ENCODE measurements around the gene TEX47. TPM values are rescaled to one million over a fixed set of nuclear protein-coding genes. Genes with fewer than 3 reads are reported as not detected.

The TEX47 gene
- total and polyA plus RNA-seq, 2 experiments from 2014 or later, result not detected

- ATAC-seq (no peak), DNase-seq (ENCODE audit: low spot score) (no peak)
- H3K27ac Mint-ChIP-seq, result no peak overlapping the region
- no peak overlapping the region for H3K27ac ChIP-seq (ENCODE audit: low read depth)
- no peak overlapping the region for H3K4me3 Mint-ChIP-seq
- no peaks in the 10 kb centered on the region for H3F3A ChIP-seq (replicated peaks; ENCODE audit: low read depth)
- no peak overlapping the region for H3K4me3 ChIP-seq
- peaks cover 8% of the 10 kb centered on the region for H3K4me1 Mint-ChIP-seq
- H3K79me2 ChIP-seq (replicated peaks; ENCODE audit: insufficient read depth), result no peaks in the 10 kb centered on the region
- peaks cover 24% of the 10 kb centered on the region for H3K27me3 Mint-ChIP-seq (ENCODE audit: insufficient read depth, low read depth, poor library complexity)
- no peaks in the 10 kb centered on the region; the same call in 2 of the 3 replicates for H3K9me3 Mint-ChIP-seq
- TF ChIP-seq EZH2 (IDR thresholded peaks at IDR 0.05; ENCODE audit: low read depth, unreplicated experiment) (no peak), ETS1 (IDR thresholded peaks at IDR 0.05) (no peak), JUNB (IDR thresholded peaks at IDR 0.05; ENCODE audit: unreplicated experiment) (no peak), ZNF462 (CRISPR knock-in tag; IDR thresholded peaks at IDR 0.05) (no peak), NANOG (IDR thresholded peaks at IDR 0.05; ENCODE audit: borderline replicate concordance) (no peak), STAT1 (IDR thresholded peaks at IDR 0.05; ENCODE audit: unreplicated experiment) (no peak), POLR2AphosphoS5 (IDR thresholded peaks at IDR 0.05; ENCODE audit: low read depth) (no peak), ZNF331 (CRISPR knock-in tag; IDR thresholded peaks at IDR 0.05; ENCODE audit: low read depth) (no peak)
- peaks cover 51% of the 10 kb centered on the region for H3K27me3 ChIP-seq (ENCODE audit: insufficient read depth)
- H3K9me2 ChIP-seq (ENCODE audit: insufficient read depth), result no peaks in the 10 kb centered on the region
- H4K20me1 ChIP-seq (replicated peaks; ENCODE audit: insufficient read depth), result no peaks in the 10 kb centered on the region
- H2AFZ ChIP-seq, result no peak overlapping the region
- H3K36me3 ChIP-seq (ENCODE audit: insufficient read depth), result no peaks in the 10 kb centered on the region
- H3K4me2 ChIP-seq, result no peak overlapping the region
- H3K36me3 Mint-ChIP-seq (ENCODE audit: low read depth), result no peaks in the 10 kb centered on the region
- H3K4me1 ChIP-seq (ENCODE audit: insufficient read depth), result peaks cover 3% of the 10 kb centered on the region; the same call in 1 of the 2 replicates
Measured at GRCh38 chr7:88757371-88757770, 38.2 kb downstream of the TEX47 start.
